Occipital lobe (tissue), 2 donors: ENCODE measurements around the gene PHF2. TPM values are rescaled to one million over a fixed set of nuclear protein-coding genes. Genes with fewer than 3 reads are reported as not detected.

Experiments used
- DNase-seq: peaks from one replicate; lab custom pipeline; 2025; lab: John Stamatoyannopoulos, UW
- total RNA-seq: library from RNA; depleted of rRNA; stranded (reverse); fragments of >200 nt; gene quantifications from one replicate; pipeline ENCODE4 v1.2.3, GENCODE V29; 2014

The PHF2 gene
- total RNA-seq, 1 donor from 2014 or later: 33.4 TPM

DNA sequence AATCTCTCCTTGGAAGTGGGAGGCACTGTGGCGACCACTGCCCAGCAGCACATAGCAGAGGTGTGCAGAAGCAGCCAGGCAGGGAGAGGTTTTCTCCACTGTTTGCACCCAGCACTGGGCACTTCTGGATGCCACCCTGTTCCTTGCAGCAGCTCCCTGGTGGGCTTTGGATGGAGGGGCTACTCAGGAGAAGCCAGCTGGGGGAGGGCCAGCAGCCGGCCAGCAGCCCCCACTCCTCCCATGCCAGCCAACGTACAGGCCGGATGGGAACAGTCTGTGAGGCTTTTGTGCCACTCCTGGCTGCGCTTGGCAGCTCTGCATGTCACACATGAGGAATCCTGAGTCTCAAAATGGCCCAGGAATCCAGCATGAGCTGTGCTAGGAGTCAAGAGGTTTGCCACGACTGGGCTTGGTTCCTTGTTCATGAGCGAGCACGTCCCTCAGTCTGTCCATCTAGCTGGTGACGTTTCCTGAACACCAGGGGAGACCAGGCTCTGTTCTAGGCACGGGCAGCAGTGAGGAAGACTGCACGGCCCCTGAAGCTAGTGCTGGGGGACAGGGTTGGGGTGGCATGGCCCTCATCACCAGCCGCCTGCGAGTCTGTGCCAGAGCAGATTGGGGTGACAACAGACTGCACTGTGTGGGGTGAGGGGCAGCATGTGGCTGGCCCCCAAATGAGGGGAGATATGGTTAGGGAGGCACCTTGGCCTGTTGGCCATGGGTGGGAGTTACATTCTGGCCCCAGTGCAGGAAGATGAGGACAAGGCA lies 10.1 kb downstream of the PHF2 start:
- DNase-seq: no peak

DNA sequence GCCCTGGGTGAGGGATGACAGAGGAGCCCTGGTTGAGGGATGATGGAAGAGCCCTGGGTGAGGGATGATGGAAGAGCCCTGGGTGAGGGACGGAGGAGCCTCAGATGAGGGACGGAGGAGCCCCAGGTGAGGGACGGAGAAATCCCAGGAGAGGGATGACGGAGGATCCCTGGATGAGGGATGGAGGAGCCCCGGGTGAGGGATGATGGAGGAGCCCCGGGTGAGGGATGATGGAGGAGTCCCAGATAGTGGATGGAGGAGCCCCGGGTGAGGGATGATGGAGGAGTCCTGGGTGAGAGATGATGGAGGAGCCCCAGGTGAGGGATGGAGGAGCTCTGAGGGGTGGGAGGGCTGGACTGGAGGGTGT lies 10.9 kb downstream of the PHF2 start:
- DNase-seq: no peak

DNA sequence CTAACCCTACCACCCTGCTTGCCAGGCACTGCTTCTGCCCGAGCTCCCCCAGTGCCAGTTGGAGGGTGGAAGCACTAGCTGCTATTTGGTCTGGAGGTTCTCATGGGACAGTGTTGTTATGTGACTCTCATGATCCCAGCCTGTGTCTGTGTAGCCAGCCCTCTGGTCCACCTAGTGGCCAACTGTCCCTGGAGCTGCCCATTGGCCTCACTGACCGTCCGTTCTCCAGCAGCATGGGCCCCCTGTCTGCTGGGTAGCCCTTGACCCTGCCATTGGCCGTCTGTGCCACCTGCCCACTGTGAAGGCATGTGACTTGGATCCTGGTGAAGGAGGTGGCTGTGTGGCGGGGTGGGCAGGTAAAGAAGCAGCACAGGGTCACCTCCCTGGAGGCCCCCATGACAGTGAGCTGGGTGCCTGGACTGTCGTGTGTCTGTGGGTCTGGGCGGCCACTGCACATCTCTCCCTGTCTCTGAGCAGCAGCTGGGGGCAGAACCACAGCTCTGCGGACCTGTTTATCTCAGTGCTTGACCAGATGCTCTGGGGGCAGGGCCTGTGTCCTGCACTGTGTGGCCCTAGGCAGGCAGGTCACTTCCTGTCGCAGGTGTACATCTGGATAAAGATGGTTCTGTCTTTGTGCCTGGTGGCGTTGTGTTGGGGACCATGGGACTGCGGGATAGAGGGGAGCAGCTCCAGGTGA lies 11.4 kb downstream of the PHF2 start:
- no peak for DNase-seq

DNA sequence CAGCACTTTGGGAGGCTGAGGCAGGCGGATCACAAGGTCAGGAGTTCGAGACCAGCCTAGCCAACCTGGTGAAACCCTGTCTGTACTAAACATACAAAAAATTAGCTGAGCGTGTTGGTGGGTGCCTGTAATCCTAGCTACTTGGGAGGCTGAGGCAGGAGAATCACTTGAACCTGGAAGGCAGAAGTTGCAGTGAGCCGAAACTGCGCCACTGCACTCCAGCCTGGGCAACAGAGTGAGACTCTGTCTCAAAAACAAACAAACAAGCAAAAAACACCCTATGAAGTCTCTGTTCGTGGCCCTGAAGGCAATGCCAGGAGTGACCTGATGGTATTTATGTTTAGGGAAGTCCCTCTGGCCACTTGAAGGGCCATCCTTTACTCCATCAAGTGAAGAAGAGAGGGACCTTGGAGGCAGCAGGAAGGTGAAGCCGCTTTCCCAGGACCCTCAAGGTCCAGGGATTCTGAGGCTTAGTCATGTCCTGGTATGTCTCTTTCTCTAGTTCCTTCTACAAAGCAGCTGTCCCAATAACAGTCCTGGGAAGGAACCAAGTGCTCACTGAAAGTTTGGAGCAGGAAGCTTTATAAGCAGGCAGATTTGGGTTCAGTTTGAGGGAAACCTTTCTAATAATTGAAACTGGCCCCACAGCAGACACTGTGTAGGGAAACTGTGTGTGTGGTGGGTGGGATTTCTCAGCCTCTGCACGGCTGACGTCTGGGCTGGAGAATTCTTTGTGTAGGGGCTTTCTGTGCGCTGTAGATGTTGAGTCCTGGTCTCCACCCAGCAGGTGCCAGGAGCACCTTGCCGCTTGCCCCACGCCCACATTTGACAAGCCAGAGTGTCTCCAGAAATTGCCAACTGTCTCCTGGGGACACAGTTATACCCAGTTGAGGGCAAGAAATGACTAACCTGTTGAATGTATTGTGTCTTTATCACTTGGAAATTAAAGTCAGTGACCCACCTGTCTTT lies 12.5 kb downstream of the PHF2 start:
- DNase-seq: no peak

DNA sequence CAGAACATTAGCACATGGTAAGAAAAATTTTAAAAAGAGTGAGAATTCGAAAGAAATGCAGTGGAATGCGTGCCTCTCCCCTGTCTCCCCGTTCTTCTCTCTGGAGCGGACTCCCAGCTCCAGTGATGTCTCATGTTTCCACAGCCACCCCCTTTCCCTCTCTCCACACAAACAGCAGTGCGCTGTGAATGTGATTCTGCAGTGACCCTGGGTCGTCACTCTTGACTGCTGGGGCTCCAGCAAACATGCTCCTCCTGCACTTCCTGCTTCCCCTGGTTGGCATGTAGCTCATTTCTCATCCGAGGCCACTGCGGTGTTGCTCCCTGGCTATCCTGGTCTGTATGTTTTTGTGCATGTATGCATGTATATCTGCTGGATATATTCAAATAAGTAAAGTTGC lies 13.3 kb downstream of the PHF2 start:
- no peak for DNase-seq

DNA sequence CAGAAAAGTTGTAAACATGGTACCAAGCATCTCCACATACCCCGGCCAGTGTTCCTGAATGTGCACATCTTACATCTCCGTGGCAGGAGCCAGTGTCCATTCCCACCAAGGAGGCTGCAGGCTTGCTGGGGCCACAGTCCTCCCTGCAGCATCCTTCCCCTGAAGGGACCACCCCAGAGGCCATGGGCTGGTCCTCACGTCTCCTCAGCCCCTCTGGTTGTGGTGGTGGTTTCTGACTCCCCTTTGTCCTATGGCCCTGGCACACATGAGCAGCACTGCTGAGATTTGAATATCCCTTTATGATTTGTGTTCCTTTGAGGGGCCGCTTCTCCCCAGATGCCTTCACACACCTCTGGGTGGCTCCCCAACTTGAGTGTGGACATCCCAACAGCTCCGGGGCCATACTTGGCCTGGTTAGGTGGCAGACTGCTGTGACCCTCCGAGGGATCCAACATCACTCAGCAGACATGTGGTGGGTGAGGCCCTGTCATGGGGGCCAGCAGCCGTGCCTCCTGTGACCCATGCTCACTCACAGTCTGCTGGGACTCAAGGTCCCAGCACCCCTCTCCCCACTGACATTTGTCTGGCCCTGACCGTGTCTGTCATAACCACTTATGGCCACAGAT lies 14.3 kb downstream of the PHF2 start:
- DNase-seq: no peak

DNA sequence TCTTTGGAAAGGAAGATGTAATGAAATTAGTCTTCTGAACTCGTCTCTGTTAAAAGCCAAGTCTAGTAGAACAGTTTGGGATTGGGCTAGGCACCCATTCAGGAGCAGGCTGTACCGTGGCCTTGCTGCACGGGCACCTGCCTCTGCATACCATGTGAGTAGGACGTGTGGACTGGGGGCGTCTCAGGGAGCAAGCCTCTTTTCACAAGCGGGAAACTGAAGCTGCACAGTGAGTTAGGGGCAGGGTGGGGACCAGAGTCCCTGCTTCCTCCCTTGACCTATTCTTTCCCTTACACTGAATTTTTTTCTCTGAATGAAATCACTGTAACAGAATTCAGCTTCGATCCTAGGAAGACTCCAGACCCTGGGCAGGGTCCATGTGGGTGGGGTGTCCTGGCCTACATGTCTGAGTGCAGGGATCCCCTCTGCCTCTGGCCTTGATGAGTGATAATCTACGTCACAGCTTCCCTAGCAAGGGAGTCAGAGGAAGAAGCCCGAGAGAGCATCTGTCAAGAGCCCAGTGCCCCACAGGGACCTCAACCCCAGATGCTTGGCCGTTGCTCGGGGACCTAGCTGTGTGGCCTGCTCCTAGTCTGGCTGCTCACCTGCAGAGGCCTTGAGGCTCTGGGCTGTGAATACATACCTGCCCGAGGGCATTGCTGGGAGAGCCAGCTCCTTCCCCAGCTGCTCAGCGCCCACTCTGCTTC lies 15.1 kb downstream of the PHF2 start:
- no peak for DNase-seq

DNA sequence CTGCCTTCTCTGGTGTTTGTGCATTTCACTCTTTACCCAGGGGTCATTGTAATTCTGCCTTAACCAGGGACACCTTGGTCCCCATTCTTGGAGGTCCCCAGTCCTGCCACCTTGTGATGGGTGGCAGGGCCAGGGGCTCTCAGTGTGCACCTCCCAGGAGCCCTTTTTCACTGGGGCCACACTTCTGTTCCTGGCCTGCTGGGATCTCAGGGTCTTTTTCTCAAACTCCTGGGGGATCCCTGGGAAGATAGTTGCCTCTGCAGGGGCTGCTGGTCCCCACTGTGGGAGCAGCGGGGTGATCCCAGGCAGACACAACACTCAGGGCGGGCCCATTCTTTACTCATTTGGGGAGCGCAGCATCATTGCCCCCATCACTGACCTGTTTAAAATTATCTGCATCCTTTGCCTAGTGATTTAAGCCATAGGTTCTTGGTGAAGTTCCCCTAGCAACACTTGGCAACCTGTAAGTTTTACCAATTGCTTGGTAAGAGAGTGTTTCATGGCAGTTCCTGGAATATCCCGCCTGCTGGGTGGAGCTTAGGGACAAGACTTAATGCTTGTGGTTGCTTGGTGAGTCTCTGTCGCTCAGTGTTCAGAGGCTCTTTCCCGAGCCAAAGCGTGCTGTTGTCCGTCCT lies 15.7 kb downstream of the PHF2 start:
- no peak for DNase-seq

DNA sequence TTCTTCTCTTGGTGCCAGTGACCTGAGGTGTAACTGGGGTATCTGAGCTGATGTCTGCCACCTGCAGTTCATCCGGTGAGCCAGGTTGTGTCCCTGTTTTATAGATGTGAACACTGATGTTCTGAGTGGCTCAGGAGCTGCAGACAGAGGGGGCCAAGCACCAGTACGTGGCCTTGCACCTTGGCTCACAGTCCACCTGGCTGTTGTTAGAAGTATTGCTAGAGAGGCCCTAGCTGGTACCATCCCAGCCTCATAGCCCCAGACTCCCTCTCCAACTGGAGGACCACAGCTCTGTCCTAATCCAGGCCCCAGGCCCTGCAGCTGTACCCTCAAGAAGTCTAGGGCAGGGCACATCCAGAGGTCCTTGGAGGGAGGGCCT lies 16.2 kb downstream of the PHF2 start:
- no peak for DNase-seq

DNA sequence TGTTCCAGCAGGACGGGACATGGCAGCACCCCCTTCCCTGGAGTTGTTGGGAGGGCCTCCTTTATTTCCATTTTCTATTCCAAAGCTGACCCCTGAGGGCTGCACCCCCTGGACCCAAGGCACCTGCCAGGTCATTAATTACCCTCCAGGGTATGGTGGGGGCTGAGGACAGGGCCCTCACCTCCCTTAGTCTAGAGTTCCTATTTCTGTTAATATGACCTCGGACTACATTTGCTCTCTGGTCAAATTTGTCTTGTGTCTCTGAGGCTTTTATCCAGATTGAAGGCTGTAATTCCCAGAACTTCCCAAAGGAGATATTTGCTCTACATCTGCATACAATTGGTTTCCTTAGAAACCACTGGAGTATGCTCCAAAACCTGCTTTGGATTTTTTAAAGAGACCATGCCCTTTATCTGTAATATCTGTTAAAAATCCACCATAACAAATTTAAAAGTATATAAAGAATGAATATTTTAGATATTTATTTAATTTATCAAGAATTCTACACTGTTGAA lies 16.8 kb downstream of the PHF2 start:
- DNase-seq: no peak

DNA sequence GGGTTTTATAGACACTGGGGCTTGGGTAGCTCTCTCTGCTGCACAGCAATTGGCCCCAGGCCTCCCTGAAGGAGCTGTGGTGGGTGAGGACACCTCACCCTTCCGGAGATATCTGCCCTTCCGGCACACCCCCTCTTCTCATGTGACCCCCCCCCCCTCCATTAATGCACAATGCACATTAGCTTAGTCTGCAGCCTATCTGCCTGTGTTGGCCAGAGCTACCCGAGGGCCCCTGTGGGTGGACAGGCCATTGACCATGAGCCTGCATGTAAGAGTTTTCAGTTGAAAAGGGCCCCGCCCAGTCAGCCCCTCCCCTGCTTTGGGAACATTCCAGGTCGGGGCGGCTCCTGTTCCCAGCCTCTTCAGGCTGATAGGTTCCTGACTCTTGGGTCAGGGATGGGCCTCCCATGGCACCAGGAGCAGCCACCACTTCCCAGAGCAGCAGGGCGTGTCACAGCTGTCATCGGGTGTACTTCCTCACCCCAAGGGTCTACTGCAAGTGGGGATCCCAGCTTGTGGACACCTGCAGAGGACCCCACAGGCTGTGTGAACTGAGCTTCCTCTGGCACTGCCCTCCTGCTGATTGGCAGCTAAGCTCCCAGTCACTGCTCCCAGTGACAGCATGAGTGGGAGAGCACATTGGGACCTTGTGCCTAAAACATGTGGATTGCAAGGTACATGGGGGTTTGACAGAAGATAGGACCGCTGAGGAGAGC lies 17.8 kb downstream of the PHF2 start:
- no peak for DNase-seq

DNA sequence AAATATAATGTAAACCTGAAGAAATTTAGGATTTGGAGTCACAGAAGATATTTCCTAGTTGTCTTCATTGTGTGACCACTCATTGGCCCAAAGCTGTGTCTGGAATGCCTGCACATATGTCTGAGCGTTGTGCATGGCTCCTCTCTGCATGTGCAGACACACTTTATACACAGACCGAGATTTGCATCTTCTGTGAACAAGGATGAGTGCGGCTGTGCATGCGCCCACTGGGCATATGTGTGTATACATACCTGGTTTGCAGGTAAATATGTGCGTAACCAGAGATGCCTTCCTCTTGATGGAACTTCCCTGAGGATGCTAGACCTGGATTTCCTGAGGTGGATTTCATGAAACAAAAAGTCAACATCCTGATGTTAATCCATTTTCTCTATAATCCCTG lies 19.1 kb downstream of the PHF2 start:
- DNase-seq: no peak

DNA sequence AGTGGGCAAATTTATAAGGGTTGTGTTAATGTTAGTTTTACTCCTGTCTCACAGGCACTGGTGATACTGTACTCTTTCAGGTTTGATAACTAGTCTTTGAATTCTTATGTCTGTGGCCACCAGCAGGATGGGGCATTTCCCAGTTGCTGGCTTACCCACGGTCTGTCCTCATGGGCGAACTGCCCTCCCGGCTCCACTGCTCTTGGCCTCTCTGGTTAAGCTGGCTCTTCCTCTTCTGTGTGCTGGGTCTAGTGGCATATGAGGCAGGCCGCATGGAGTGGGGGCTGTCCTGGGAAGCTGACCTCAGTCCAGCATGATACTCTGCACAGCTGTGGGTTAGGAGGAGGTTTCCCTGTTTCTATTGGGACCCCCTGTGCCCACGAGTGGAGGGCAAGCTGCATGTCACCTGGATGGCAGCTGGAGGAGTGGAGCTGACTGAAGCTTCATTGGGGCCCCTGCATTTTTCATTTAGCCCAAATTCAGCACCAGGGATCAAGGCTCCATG lies 19.5 kb downstream of the PHF2 start:
- DNase-seq: no peak

DNA sequence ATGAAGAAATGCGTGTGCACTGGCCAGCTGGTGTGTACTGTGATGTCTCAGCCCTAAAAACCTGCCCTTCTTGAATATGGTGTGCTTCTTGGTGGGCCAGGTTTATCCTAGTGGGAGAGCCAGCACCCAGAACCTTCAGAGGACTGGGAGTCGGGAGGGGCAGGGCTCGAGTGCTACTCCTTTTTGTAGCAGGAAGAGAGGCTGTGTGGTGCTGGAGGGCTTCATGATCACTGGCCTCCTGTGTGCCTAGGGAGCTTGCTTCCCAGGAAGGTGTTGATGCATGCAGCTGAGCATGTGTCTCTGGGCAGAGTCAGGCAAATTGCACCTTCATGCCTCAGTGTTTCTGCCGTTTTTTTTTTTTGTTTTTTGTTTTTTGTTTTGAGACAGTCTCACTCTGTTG lies 20.0 kb downstream of the PHF2 start:
- DNase-seq: no peak

DNA sequence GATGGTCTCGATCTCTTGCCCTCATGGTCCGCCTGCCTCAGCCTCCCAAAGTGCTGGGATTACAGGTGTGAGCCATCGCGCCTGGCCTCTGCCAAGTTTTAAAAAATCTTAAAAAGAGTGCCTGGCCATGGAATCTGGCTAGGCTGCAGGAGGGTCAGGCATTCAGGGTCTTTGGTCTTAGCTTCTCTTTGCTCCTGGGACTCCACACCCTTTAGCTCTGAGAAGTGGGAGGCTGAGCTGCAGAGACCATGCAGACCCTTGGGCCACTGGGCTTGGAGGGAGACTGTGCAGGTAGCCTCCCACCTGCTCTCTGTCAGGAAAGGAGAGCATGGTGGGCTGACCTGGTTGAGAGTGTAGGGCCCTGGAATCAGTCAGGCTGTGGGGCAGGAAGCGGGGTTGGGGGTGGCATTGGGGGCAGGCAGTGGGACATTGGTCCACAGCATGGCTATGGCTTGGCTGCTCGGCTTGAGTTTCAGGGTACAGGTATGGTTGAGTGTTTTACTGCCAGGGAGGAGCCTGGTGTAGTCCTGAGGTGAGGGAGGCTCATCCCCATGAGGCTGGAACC lies 20.8 kb downstream of the PHF2 start:
- DNase-seq: no peak

DNA sequence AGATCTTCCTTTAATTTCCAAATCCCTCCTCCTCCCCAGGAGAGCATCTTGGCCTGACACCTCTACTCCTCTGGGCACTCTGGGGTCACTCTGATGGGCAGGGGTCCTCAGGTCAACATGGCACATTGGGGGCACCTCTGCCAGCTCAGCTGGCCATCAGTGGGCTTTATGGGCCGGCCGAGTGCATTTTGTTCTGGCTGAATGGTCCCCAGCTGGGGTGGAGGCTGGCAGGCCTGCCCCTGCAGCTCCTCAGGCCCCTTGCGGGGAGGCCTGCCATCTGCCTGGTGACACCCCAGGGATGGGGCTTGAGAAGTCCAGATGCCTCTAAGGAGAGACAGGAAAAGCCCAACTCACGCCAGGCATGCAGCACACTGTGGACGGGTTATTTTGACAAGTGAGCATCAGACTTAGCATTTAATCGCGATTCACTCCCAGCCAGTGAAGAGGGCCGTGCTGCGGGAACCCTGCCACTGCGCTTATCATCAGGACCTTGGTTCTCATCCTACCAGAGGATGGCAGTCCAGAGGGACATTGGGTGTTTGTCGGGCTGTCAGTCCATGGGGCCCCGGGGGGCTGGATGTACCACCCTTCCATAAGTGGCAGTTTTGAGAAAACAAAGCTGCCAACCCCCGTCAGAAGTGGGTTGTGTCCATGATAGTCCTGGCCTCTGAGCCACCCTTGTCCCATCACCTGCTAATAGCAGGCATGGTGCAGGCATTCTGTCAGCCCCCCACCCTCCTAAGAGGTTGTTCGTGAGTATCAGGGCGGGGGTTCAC lies 21.7 kb downstream of the PHF2 start:
- DNase-seq: no peak

DNA sequence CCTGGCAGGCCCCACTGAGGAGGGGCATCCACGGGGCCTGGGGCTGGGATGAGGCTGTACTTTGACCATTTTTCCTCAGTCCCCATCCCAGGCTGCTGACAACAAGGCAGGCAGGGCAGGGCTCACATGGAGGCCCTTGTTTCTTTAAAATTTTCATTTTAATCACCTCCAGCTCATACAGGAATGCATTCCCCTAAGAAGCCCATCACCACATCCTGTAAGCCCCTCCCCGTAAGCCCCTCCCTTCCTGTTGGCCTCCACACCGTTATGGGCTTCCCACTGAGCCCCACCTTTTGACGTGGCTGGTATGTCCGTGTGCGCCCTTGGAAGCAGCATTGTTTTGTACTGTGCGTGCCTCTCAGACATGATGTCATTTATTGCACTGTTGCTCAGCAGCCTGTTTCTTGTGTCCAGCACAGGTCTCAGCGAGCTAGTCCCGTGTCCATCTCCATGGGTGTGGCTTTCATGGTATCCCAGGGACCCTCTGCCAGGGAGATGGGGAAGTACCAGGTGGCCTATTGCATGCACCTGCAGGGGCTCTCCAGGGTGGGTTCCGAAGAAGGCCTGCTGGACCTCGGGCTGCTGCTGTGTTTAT lies 22.4 kb downstream of the PHF2 start:
- no peak for DNase-seq
